Measurements from ENCODE around the gene ERF. TPM values are rescaled to one million over a fixed set of nuclear protein-coding genes. Genes with fewer than 3 reads are reported as not detected.
A peak's percentile ranks its signal among the peaks of the same experiment; 100 is the strongest.

Gene ERF
- total RNA-seq, 1 donor from 2014 or later, result 43.1 TPM

DNA sequence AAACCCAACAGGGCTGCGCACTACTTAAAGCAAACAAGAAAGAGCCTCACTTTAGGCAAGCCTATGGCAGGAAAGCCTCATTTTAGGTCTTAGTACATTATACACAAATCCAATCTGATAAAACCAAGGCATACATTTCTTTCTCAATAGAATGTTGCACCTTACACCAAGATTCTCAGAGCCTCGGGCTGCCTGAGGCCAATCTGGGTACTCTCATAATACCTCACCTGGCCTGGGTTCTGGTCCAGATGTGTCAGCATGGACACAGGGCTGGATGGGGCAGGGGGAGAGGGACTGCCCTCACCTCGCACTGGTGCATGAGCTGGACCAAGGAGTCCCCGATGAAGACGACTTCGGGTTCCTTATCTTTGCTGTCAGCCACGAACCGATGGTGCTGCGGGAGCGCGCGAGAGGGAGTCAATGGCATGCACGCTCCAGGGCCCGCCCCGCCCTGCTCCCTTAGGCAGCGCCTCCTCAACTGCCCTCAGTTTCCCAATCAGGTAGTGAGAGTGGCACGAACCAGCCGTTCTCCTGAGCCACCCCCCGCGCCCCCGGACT is 46.8 kb upstream of the ERF start, which contains the start of gene PRR19:
Gene PRR19 (plus strand): TSS at position 487 of the 558 bp plus-strand sequence. CDS start 7,453 bp downstream, outside the sequence.
- peaks cover 7% of the 10 kb centered on the region for H3K36me3 Mint-ChIP-seq
- Histone ChIP-seq H3K27me3 (no peaks in the 10 kb centered on the region), H3K27ac (peak within 1 kb of the TSS; percentile 18), H3K9me3 (ENCODE audit: low read depth) (no peaks in the 10 kb centered on the region), H3K36me3 (no peaks in the 10 kb centered on the region), H4K20me1 (ENCODE audit: low read depth) (peaks cover 13% of the 10 kb centered on the region), H3K9ac (peak within 1 kb of the TSS; percentile 52), H2AFZ (replicated peaks) (peak within 1 kb of the TSS; percentile 87), H3K4me1 (peaks cover 14% of the 10 kb centered on the region), H3F3A (ENCODE audit: low read depth) (peaks cover 26% of the 10 kb centered on the region), H3K4me2 (peak within 1 kb of the TSS; percentile 91), H3K79me2 (ENCODE audit: low read depth) (peaks cover 22% of the 10 kb centered on the region), H3K4me3 (peak within 1 kb of the TSS; percentile 77)
- no peaks in the 10 kb centered on the region for H3K9me3 Mint-ChIP-seq
- TF ChIP-seq EZH2phosphoT487 (IDR thresholded peaks at IDR 0.05), result no peak
- no peak for TF ChIP-seq EZH2 (IDR thresholded peaks at IDR 0.05)
- TF ChIP-seq, protein P1, sequence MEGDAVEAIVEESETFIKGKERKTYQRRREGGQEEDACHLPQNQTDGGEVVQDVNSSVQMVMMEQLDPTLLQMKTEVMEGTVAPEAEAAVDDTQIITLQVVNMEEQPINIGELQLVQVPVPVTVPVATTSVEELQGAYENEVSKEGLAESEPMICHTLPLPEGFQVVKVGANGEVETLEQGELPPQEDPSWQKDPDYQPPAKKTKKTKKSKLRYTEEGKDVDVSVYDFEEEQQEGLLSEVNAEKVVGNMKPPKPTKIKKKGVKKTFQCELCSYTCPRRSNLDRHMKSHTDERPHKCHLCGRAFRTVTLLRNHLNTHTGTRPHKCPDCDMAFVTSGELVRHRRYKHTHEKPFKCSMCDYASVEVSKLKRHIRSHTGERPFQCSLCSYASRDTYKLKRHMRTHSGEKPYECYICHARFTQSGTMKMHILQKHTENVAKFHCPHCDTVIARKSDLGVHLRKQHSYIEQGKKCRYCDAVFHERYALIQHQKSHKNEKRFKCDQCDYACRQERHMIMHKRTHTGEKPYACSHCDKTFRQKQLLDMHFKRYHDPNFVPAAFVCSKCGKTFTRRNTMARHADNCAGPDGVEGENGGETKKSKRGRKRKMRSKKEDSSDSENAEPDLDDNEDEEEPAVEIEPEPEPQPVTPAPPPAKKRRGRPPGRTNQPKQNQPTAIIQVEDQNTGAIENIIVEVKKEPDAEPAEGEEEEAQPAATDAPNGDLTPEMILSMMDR (IDR thresholded peaks at IDR 0.05), result no peak
- peak within 1 kb of the TSS; percentile 92 for H3K4me3 Mint-ChIP-seq
- H3K4me1 Mint-ChIP-seq, result peaks cover 24% of the 10 kb centered on the region
- peaks cover 11% of the 10 kb centered on the region for H3K27me3 Mint-ChIP-seq (ENCODE audit: insufficient read depth, low read depth)
- peak; percentile 58 for DNase-seq (ENCODE audit: low spot score)
- peak within 1 kb of the TSS; percentile 99 for H3K27ac Mint-ChIP-seq

DNA sequence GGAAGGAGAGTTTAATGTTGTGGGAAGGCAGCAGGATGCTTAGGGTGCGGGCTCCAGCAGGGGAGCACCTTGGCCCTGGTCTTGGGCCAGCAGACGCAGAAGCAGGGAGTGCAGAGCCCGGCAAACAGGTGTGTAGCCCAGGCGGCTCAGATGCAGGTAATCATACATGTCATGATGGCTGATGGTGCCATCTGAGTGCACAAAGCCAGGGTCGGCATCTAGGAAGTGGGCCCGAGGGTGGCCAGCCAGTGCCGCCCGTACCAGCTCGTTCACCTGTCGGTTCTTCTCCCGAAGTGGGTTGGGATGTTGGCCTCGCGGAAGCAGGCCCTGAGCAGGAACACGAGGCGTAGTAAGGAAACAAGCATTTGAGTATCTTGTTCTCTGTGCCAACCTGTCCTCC is 42.1 kb upstream of the ERF start:
- Histone ChIP-seq H3K9ac (no peak overlapping the region), H4K20me1 (ENCODE audit: low read depth) (peaks cover 29% of the 10 kb centered on the region), H3K9me3 (ENCODE audit: low read depth) (no peaks in the 10 kb centered on the region), H3K27me3 (no peaks in the 10 kb centered on the region), H3K27ac (no peak overlapping the region), H3K36me3 (no peaks in the 10 kb centered on the region), H3K79me2 (ENCODE audit: low read depth) (peaks cover 20% of the 10 kb centered on the region), H3K4me1 (peaks cover 8% of the 10 kb centered on the region), H2AFZ (replicated peaks) (no peak overlapping the region), H3K4me2 (no peak overlapping the region), H3F3A (ENCODE audit: low read depth) (peaks cover 32% of the 10 kb centered on the region), H3K4me3 (no peak overlapping the region)
- peaks cover 10% of the 10 kb centered on the region for H3K27me3 Mint-ChIP-seq (ENCODE audit: insufficient read depth, low read depth)
- peaks cover 10% of the 10 kb centered on the region for H3K36me3 Mint-ChIP-seq
- no peak for TF ChIP-seq EZH2phosphoT487 (IDR thresholded peaks at IDR 0.05)
- TF ChIP-seq, protein P1 (IDR thresholded peaks at IDR 0.05), result no peak
- TF ChIP-seq EZH2 (IDR thresholded peaks at IDR 0.05), result no peak
- no peak overlapping the region for H3K27ac Mint-ChIP-seq
- H3K4me1 Mint-ChIP-seq, result peaks cover 14% of the 10 kb centered on the region
- DNase-seq (ENCODE audit: low spot score), result no peak
- H3K4me3 Mint-ChIP-seq, result peak overlapping the region; percentile 6
- no peaks in the 10 kb centered on the region for H3K9me3 Mint-ChIP-seq

DNA sequence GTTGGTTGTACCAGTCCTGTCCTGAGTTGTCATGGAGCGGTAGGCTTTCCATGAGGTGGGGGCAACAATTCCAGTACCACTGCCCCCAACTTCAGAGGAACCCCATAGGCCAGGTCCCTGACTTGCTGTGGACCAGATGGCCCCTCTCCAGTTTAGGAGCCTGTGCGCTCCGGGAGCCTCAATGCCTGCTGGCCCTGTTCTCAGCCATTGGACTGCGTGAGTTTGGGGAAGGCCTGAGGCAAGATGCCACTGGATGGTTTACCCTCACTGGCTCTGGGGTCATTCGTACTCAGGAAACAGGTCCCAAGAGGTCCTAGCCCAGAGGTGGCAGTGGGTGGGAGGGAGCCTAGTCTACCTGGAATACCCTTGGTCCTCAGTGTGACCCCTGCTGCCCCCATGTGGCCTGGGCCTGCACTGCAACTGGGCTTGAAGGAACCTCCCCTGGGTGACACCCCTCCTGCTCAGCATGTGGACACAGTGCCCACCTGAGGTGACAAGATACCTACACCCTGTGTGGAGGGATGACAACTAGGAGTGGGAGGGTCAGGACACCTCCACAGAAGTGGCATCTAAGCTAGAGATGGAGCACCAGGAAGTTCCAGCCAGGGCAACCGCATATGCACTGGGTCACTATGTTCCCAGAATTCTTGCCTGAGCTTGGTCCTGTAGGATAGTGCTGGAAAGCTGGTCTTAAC is 41.0 kb upstream of the ERF start:
- H3K4me3 Mint-ChIP-seq, result no peak overlapping the region
- no peak overlapping the region for H3K27ac ChIP-seq

More for the DNA sequence above, 41.0 kb upstream of the ERF start:
- Histone ChIP-seq H3K4me2 (no peak overlapping the region), H3K9ac (no peak overlapping the region), H3K27me3 (no peaks in the 10 kb centered on the region), H3F3A (ENCODE audit: low read depth) (peaks cover 30% of the 10 kb centered on the region), H2AFZ (replicated peaks) (no peak overlapping the region), H3K4me3 (no peak overlapping the region), H3K36me3 (no peaks in the 10 kb centered on the region), H4K20me1 (ENCODE audit: low read depth) (peaks cover 28% of the 10 kb centered on the region), H3K4me1 (peaks cover under 1% of the 10 kb centered on the region), H3K9me3 (ENCODE audit: low read depth) (no peaks in the 10 kb centered on the region), H3K79me2 (ENCODE audit: low read depth) (peaks cover 10% of the 10 kb centered on the region)
- TF ChIP-seq EZH2 (IDR thresholded peaks at IDR 0.05), result no peak
- TF ChIP-seq, protein P1 (IDR thresholded peaks at IDR 0.05), result peak; percentile 91
- Mint-ChIP-seq H3K4me1 (peaks cover 7% of the 10 kb centered on the region), H3K9me3 (no peaks in the 10 kb centered on the region), H3K27me3 (ENCODE audit: insufficient read depth, low read depth) (peaks cover 10% of the 10 kb centered on the region), H3K27ac (no peak overlapping the region), H3K36me3 (peaks cover 18% of the 10 kb centered on the region)
- peak; percentile 80 for DNase-seq (ENCODE audit: low spot score)
